Smooth muscle cell (in vitro differentiated cells): Measurements from ENCODE around the gene DMGDH. TPM values are rescaled to one million over a fixed set of nuclear protein-coding genes. Genes with fewer than 3 reads are reported as not detected.
"Not testable (repeated sequence)": the region's sequence is repeated elsewhere in the genome, so short reads cannot be mapped to it uniquely, and the experiment has no call there.

Experiments used
- DNase-seq: peaks from one replicate; lab custom pipeline; 2025; ENCODE audit not compliant: unreplicated experiment; lab: John Stamatoyannopoulos, UW
- H2AFZ ChIP-seq: fragments of 200-600 bp; sonication (generic); 2 replicates; pipeline ENCODE4 v1.6.0; 2016; ENCODE audit warnings: antibody characterized with exemption, low read depth, mild to moderate bottlenecking
- H3F3A ChIP-seq: fragments of 200-600 bp; sonication (generic); 2 replicates; pipeline ENCODE4 v1.6.0; 2017; ENCODE audit warnings: antibody characterized with exemption, low read depth
- H3K27ac ChIP-seq: fragments of 200-600 bp; sonication (generic); 2 replicates; pipeline ENCODE4 v1.5.1; 2016; ENCODE audit warnings: low read depth, mild to moderate bottlenecking
- H3K27me3 ChIP-seq: fragments of 200-600 bp; sonication (generic); 2 replicates; pipeline ENCODE4 v1.6.1; 2016; ENCODE audit warnings: low read depth, mild to moderate bottlenecking
- H3K36me3 ChIP-seq: fragments of 200-600 bp; sonication (generic); 2 replicates; pipeline ENCODE4 v1.5.1; 2016; ENCODE audit warnings: low read depth
- H3K4me1 ChIP-seq: fragments of 200-600 bp; sonication (generic); 2 replicates; pipeline ENCODE4 v1.5.1; 2016; ENCODE audit warnings: low read depth
- H3K4me2 ChIP-seq: fragments of 200-600 bp; sonication (generic); 2 replicates; pipeline ENCODE4 v1.6.0; 2016; ENCODE audit warnings: mild to moderate bottlenecking
- H3K4me3 ChIP-seq: fragments of 200-600 bp; sonication (generic); 2 replicates; pipeline ENCODE4 v1.5.1; 2016; ENCODE audit warnings: mild to moderate bottlenecking
- H3K79me2 ChIP-seq: fragments of 200-600 bp; sonication (generic); 2 replicates; pipeline ENCODE4 v1.6.0; 2016; ENCODE audit warnings: low read depth, mild to moderate bottlenecking
- H3K9ac ChIP-seq: fragments of 200-600 bp; sonication (generic); 2 replicates; pipeline ENCODE4 v1.6.0; 2016; ENCODE audit warnings: low read depth
- H3K9me3 ChIP-seq: fragments of 200-600 bp; sonication (generic); replicated peaks from 2 replicates; pipeline ENCODE4 v1.5.1; 2016; ENCODE audit warnings: low read depth
- H4K20me1 ChIP-seq: fragments of 200-600 bp; sonication (generic); 2 replicates; pipeline ENCODE4 v1.6.0; 2016; ENCODE audit warnings: low read depth
- CTCF ChIP-seq: fragments of 200-600 bp; sonication (generic); IDR thresholded peaks from 2 replicates; pipeline ENCODE4 v1.5.1; 2017; ENCODE audit warnings: borderline replicate concordance, mild to moderate bottlenecking, antibody characterized with exemption; ENCODE audit not compliant: insufficient read depth, poor library complexity, severe bottlenecking
- WGBS: methylation state at CpG from one replicate; pipeline ENCODE4 v1.1.7; 2016; ENCODE audit warnings: low lambda C conversion rate; 5-methylcytosine and 5-hydroxymethylcytosine counted together
- polyA plus RNA-seq: library from polyadenylated mRNA; unstranded; fragments of >200 nt; fragmentation: Nextera tagmentation; extraction: Ambion mirVana; gene quantifications from 2 replicates; pipeline ENCODE4 v1.2.1, GENCODE V29; 2016
- total RNA-seq: library from RNA; depleted of rRNA; stranded (reverse); fragments of >200 nt; gene quantifications from 2 replicates; pipeline ENCODE4 v1.2.3, GENCODE V29; 2014

DMGDH gene
- total and polyA plus RNA-seq, 2 experiments from 2014 or later: 0.07 TPM; not detected in 1

- peaks cover 8% of the 10 kb centered on the region for H3K27me3 ChIP-seq
- peak within 1 kb of the TSS; percentile 67 for H3K27ac ChIP-seq
- TF ChIP-seq CTCF: no peak
- 1% methylated on average over 45 of the region's 57 CpGs for WGBS
- peak within 1 kb of the TSS; percentile 90 for H3K4me3 ChIP-seq
- H2AFZ ChIP-seq: peak within 1 kb of the TSS; percentile 98
- H3K36me3 ChIP-seq: no peaks in the 10 kb centered on the region
- H3K9ac ChIP-seq: peak within 1 kb of the TSS; percentile 45
- peaks cover 6% of the 10 kb centered on the region for H3K79me2 ChIP-seq
- peak within 1 kb of the TSS; percentile 84 for H3K4me2 ChIP-seq
- no peaks in the 10 kb centered on the region for H3K9me3 ChIP-seq
- no peaks in the 10 kb centered on the region for H4K20me1 ChIP-seq
- peaks cover 15% of the 10 kb centered on the region for H3K4me1 ChIP-seq
- peak; percentile 60 for DNase-seq
- no peaks in the 10 kb centered on the region for H3F3A ChIP-seq
Measured at GRCh38 chr5:78985116-78985724, 84.3 kb downstream of the DMGDH start, which contains the start of gene ARSB. ARSB (minus strand) TSS chr5:78985310; CDS start chr5:78985248, 62 bp downstream.

- peak; percentile 29 for TF ChIP-seq CTCF
- Histone ChIP-seq H2AFZ (peak overlapping the region; percentile 98), H3F3A (no peaks in the 10 kb centered on the region), H3K27ac (peak overlapping the region; percentile 67), H4K20me1 (no peaks in the 10 kb centered on the region), H3K36me3 (no peaks in the 10 kb centered on the region), H3K79me2 (peaks cover 6% of the 10 kb centered on the region), H3K4me3 (peak overlapping the region; percentile 90), H3K9ac (peak overlapping the region; percentile 45), H3K27me3 (peaks cover 8% of the 10 kb centered on the region), H3K9me3 (no peaks in the 10 kb centered on the region), H3K4me1 (peaks cover 15% of the 10 kb centered on the region), H3K4me2 (peak overlapping the region; percentile 84)
- peak; percentile 62 for DNase-seq
- WGBS: under 1% methylated on average over 71 of the region's 79 CpGs
Measured at GRCh38 chr5:78984439-78985115, 84.9 kb downstream of the DMGDH start.

DNA sequence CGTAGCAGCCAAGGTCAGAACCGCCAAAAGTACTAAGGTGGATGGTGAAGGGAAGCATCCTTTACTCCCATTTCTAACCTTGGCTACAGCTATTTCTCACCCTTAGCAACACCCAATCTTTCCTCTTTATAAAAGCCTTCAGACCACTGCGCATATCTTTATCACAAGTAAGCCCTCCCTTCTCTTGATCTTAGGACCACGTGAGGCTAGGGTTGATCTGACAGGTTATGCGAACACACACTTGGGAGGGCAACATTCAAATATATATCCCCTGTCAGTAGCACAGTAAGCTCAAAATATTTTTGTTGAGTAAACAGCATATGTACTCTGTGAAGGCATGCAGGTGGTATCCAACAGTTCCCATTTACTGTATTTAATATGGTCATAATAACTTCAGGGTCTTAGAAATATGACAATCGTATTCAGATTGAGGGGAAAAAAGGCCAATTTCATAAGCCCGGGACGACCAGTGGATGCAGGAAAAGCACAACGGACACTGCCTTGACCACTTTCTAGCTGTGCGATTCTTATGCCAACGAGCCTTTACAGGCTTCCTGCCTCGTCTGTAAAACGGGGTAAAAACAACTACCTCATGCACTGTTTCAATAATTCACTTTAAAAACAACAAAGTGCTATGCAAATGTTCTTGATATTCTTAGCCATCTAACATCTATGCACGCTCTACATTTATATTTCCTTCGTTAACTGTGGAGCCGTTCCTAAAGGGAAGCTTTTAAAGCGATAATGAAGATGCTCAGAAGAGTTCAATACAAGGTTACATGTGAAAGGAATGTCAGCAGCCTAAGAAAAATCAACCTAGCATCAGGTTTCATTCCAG is 85.7 kb downstream of the DMGDH start:
- no peak for DNase-seq
- peak overlapping the region; percentile 86 for H2AFZ ChIP-seq

DNA sequence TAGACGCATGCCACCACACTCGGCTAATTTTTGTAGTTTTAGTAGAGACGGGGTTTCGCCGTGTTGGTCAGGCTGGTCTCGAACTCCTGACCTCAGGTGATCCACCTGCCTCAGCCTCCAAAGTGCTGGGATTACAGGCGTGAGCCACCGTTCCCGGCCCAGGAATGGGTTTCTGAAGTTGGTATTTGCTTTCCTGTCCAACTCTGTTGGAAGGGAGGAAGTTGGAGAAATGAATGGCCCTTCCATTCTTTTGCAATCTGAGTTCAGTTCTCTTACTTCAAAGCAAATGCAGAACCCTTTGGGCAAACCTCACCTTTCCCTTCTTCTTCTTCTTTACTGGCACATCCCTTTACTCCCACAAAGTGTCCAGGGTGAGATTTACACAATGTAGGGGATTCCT is 86.3 kb downstream of the DMGDH start:
- Histone ChIP-seq H2AFZ (peak overlapping the region; percentile 86), H3K4me2 (peak overlapping the region; percentile 84), H3K4me1 (peaks cover 15% of the 10 kb centered on the region)
- DNase-seq, H3K27ac ChIP-seq, H3K9ac ChIP-seq, H3K4me3 ChIP-seq, H3K27me3 ChIP-seq, H3K79me2 ChIP-seq, H4K20me1 ChIP-seq, H3K36me3 ChIP-seq, H3F3A ChIP-seq, H3K9me3 ChIP-seq: not testable (repeated sequence)
- WGBS: 97% methylated on average over 9 of the region's 9 CpGs

More for the DNA sequence above, 85.7 kb downstream of the DMGDH start:
- peak overlapping the region; percentile 90 for H3K4me3 ChIP-seq
- 30% methylated on average over 17 of the region's 17 CpGs for WGBS
- no peaks in the 10 kb centered on the region for H3K9me3 ChIP-seq
- peak overlapping the region; percentile 45 for H3K9ac ChIP-seq
- H3K36me3 ChIP-seq: no peaks in the 10 kb centered on the region
- H3K27me3 ChIP-seq: peaks cover 8% of the 10 kb centered on the region
- H3K79me2 ChIP-seq: peaks cover 6% of the 10 kb centered on the region
- peak overlapping the region; percentile 67 for H3K27ac ChIP-seq
- no peaks in the 10 kb centered on the region for H4K20me1 ChIP-seq
- peaks cover 15% of the 10 kb centered on the region for H3K4me1 ChIP-seq
- H3K4me2 ChIP-seq: peak overlapping the region; percentile 84
- H3F3A ChIP-seq: no peaks in the 10 kb centered on the region
- no peak for TF ChIP-seq CTCF
